Fibroblast of lung (primary cell): ENCODE results near the gene SIRPD. TPM values are rescaled to one million over a fixed set of nuclear protein-coding genes. Genes with fewer than 3 reads are reported as not detected.

Source experiments
- DNase-seq, 2 donors: peaks; one replicate each; pipeline versions ENCODE4 v3.0.0 to v3.0.0-alpha.2; 2010; ENCODE audit warnings: low read depth in 2 of 2
- H2AFZ ChIP-seq: 2 replicates; pipeline ENCODE4 v1.5.1; 2012; ENCODE audit warnings: low read length, control low read depth, inconsistent platforms
- H3K27ac ChIP-seq: 2 replicates; pipeline ENCODE4 v1.5.1; 2011; ENCODE audit warnings: low read length, control low read depth; ENCODE audit not compliant: insufficient read depth
- H3K27me3 ChIP-seq: 2 replicates; pipeline ENCODE4 v1.5.1; 2011; ENCODE audit warnings: mild to moderate bottlenecking, low read length; ENCODE audit not compliant: control insufficient read depth, insufficient read depth
- H3K36me3 ChIP-seq: 2 replicates; pipeline ENCODE4 v1.5.1; 2011; ENCODE audit warnings: low read length; ENCODE audit not compliant: control insufficient read depth, insufficient read depth
- H3K4me1 ChIP-seq: 2 replicates; pipeline ENCODE4 v1.5.1; 2011; ENCODE audit warnings: low read length; ENCODE audit not compliant: control insufficient read depth, insufficient read depth; ENCODE audit errors: extremely low read depth
- H3K4me2 ChIP-seq: 2 replicates; pipeline ENCODE4 v1.5.1; 2011; ENCODE audit warnings: low read length, control low read depth; ENCODE audit not compliant: insufficient read depth; ENCODE audit errors: extremely low read depth
- H3K4me3 ChIP-seq, 4 experiments: fragments of 200-600 bp in 1 of 4; sonication (generic) in 1 of 4; replicated peaks in 1 of 4; 2 replicates each; pipeline ENCODE4 v1.5.1; 2011 to 2016; ENCODE audit warnings: low read length in 4 of 4, low read depth in 3 of 4, mild to moderate bottlenecking in 3 of 4, control low read depth in 2 of 4, inconsistent platforms in 1 of 4, mixed read lengths in 1 of 4; ENCODE audit not compliant: insufficient read depth in 1 of 4; ENCODE audit errors: control extremely low read depth in 1 of 4
- H3K79me2 ChIP-seq: 2 replicates; pipeline ENCODE4 v1.5.1; 2012; ENCODE audit warnings: mild to moderate bottlenecking, low read length, inconsistent platforms; ENCODE audit not compliant: control insufficient read depth, insufficient read depth
- H3K9ac ChIP-seq: 2 replicates; pipeline ENCODE4 v1.5.1; 2011; ENCODE audit warnings: mild to moderate bottlenecking, low read length, control low read depth; ENCODE audit not compliant: insufficient read depth
- H3K9me3 ChIP-seq: 2 replicates; pipeline ENCODE4 v1.5.1; 2012; ENCODE audit warnings: low read depth, low read length; ENCODE audit not compliant: control insufficient read depth, insufficient read depth
- H4K20me1 ChIP-seq: 2 replicates; pipeline ENCODE4 v1.5.1; 2011; ENCODE audit warnings: low read length; ENCODE audit not compliant: control insufficient read depth, insufficient read depth; ENCODE audit errors: extremely low read depth
- EZH2 ChIP-seq: IDR thresholded peaks from 2 replicates; pipeline ENCODE4 v1.5.1; 2012; ENCODE audit warnings: low read length, control low read depth, mild to moderate bottlenecking; ENCODE audit errors: missing control alignments
- polyA plus RNA-seq, 2 donors: library from polyadenylated mRNA; depleted of rRNA in 1 of 2; stranded (reverse) in 1 of 2; unstranded in 1 of 2; fragments of >200 nt; gene quantifications; 2 replicates each; pipeline ENCODE4 v1.2.1, GENCODE V29; 2011 to 2012; ENCODE audit warnings: missing spikeins in 1 of 2
- total RNA-seq: library from RNA; depleted of rRNA; stranded (reverse); fragments of >200 nt; gene quantifications from 2 replicates; pipeline ENCODE4 v1.2.1, GENCODE V29; 2014
- TF ChIP-seq, protein P1 (sequence below), 2 donors: IDR thresholded peaks in 1 of 2; conservative IDR thresholded peaks in 1 of 2; 1 replicate in 1 of 2; 2 replicates in 1 of 2; pipeline ENCODE4 v1.5.1; 2011 to 2012; ENCODE audit warnings: low read length in 2 of 2, control low read depth in 1 of 2, inconsistent platforms in 1 of 2, low read depth in 1 of 2, mild to moderate bottlenecking in 1 of 2

Gene SIRPD
- total and polyA plus RNA-seq, 2 donors (not counting 1 experiment from before 2014, with no cell fraction given) = not detected

GRCh38 chr20:1555952-1556351 is 1.6 kb downstream of the SIRPD start:
- DNase-seq = no peak
- Histone ChIP-seq H3K4me2 (no peak overlapping the region), H4K20me1 (no peaks in the 10 kb centered on the region), H3K36me3 (no peaks in the 10 kb centered on the region), H3K4me1 (no peaks in the 10 kb centered on the region), H3K9me3 (no peaks in the 10 kb centered on the region), H3K9ac (no peak overlapping the region), H3K27me3 (no peaks in the 10 kb centered on the region), H3K27ac (no peak overlapping the region), H3K79me2 (no peaks in the 10 kb centered on the region), H3K4me3 (no peak overlapping the region), H2AFZ (no peak overlapping the region)
- TF ChIP-seq, protein P1, sequence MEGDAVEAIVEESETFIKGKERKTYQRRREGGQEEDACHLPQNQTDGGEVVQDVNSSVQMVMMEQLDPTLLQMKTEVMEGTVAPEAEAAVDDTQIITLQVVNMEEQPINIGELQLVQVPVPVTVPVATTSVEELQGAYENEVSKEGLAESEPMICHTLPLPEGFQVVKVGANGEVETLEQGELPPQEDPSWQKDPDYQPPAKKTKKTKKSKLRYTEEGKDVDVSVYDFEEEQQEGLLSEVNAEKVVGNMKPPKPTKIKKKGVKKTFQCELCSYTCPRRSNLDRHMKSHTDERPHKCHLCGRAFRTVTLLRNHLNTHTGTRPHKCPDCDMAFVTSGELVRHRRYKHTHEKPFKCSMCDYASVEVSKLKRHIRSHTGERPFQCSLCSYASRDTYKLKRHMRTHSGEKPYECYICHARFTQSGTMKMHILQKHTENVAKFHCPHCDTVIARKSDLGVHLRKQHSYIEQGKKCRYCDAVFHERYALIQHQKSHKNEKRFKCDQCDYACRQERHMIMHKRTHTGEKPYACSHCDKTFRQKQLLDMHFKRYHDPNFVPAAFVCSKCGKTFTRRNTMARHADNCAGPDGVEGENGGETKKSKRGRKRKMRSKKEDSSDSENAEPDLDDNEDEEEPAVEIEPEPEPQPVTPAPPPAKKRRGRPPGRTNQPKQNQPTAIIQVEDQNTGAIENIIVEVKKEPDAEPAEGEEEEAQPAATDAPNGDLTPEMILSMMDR (conservative IDR thresholded peaks at IDR 0.05 in 1 of 2, IDR thresholded peaks at IDR 0.05 in 1 of 2; ENCODE audit: low read depth in 1 of 2, low read length in 2 of 2) = no peak
- no peak for TF ChIP-seq EZH2

DNA sequence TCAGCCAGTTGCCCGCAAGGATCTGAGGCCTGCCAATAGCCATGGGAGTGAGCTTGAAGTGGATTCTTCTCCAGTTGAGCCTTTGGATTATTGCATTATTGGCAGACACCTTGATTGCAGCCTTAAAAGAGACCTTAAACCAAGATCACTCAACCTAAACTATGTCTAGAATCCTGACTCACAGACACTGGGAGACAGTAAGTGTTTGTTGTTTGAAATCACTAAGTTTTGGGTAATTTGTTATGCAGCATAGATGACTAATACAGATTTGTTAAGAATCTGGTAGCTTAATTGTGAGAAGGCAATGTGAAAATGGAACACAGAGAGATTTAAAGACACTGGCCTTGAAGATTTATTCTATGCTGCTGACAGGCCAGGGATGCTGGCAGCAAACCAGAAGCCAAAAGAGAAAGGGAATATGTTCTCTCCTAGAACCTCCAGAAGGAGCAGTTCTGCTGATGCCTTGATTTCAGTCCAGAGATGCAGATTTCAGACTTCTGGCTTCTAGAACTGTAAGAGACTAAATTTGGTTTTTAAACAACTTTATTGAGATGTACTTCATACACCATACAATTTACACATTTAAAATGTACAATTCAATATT is 17.6 kb downstream of the SIRPD start:
- H3K4me1 ChIP-seq = no peaks in the 10 kb centered on the region
- TF ChIP-seq EZH2 = no peak
- TF ChIP-seq, protein P1 (conservative IDR thresholded peaks at IDR 0.05 in 1 of 2, IDR thresholded peaks at IDR 0.05 in 1 of 2; ENCODE audit: low read depth in 1 of 2, low read length in 2 of 2) = no peak
- H3K27me3 ChIP-seq = no peaks in the 10 kb centered on the region
- DNase-seq = no peak
- no peaks in the 10 kb centered on the region for H4K20me1 ChIP-seq
- no peak overlapping the region for H3K9ac ChIP-seq
- no peaks in the 10 kb centered on the region for H3K79me2 ChIP-seq
- H3K27ac ChIP-seq = no peak overlapping the region
- no peak overlapping the region for H2AFZ ChIP-seq
- no peak overlapping the region for H3K4me2 ChIP-seq
- no peaks in the 10 kb centered on the region for H3K36me3 ChIP-seq
- no peaks in the 10 kb centered on the region for H3K9me3 ChIP-seq
- H3K4me3 ChIP-seq = no peak overlapping the region

DNA sequence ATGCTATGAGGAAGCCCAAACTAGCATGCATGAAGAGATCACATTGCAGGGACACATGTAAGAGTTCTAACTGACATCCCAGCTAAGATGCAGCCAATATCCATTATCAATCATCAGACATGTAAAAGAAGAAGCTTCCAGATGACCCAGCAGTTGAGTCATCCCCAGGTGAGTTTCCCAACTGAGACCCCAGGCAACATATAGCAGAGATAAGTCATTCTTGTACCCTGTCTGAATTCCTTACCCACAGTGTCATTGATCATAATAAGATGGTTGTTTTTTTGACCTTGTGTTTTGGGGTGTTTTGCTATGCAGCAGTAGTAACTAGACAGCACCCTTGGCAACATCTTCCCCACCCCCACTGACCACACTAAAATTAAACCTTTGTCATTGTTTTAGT is 18.9 kb downstream of the SIRPD start:
- H3K27me3 ChIP-seq = no peaks in the 10 kb centered on the region
- H3K9ac ChIP-seq = no peak overlapping the region
- no peak for DNase-seq
- TF ChIP-seq, protein P1 (conservative IDR thresholded peaks at IDR 0.05 in 1 of 2, IDR thresholded peaks at IDR 0.05 in 1 of 2; ENCODE audit: low read depth in 1 of 2, low read length in 2 of 2) = no peak
- no peak overlapping the region for H3K27ac ChIP-seq
- H3K4me2 ChIP-seq = no peak overlapping the region
- no peak overlapping the region for H2AFZ ChIP-seq
- no peaks in the 10 kb centered on the region for H3K36me3 ChIP-seq
- H4K20me1 ChIP-seq = no peaks in the 10 kb centered on the region
- no peaks in the 10 kb centered on the region for H3K79me2 ChIP-seq
- H3K4me3 ChIP-seq = no peak overlapping the region
- H3K4me1 ChIP-seq = no peaks in the 10 kb centered on the region
- H3K9me3 ChIP-seq = no peaks in the 10 kb centered on the region
